Ascending aorta (tissue), 2 donors: Measurements from ENCODE around the gene EIF3I. TPM values are rescaled to one million over a fixed set of nuclear protein-coding genes. Genes with fewer than 3 reads are reported as not detected.
A peak's percentile ranks its signal among the peaks of the same experiment; 100 is the strongest.

Experiments
- DNase-seq, 2 donors: peaks; one replicate each; pipeline ENCODE4 v3.0.0-alpha.2; 2019; ENCODE audit warnings: low spot score in 2 of 2
- H3K27ac ChIP-seq, 2 donors: fragments of 200-600 bp; sonication (generic); one replicate each; pipeline ENCODE4 v1.5.1; 2016 to 2017; ENCODE audit warnings: mild to moderate bottlenecking in 1 of 2
- H3K27me3 ChIP-seq: fragments of 200-600 bp; sonication (generic); one replicate; pipeline ENCODE4 v1.5.1; 2017
- H3K36me3 ChIP-seq, 2 donors: fragments of 200-600 bp; sonication (generic); one replicate each; pipeline ENCODE4 v1.5.1; 2016
- H3K4me1 ChIP-seq, 2 donors: fragments of 200-600 bp; sonication (generic); one replicate each; pipeline ENCODE4 v1.5.1; 2016 to 2017; ENCODE audit warnings: mild to moderate bottlenecking in 1 of 2
- H3K4me3 ChIP-seq, 2 donors: fragments of 200-600 bp; sonication (generic); one replicate each; pipeline ENCODE4 v1.5.1; 2016 to 2017; ENCODE audit warnings: mild to moderate bottlenecking in 1 of 2
- H3K9me3 ChIP-seq, 2 donors: fragments of 200-600 bp; sonication (generic); one replicate each; pipeline ENCODE4 v1.5.1; 2016
- intact Hi-C: fragments of 100-400 bp; cut with DNase I; formaldehyde crosslinking; loops from one replicate; pipeline ENCODE4 v1.15.1; 2023
- total RNA-seq: library from RNA; depleted of rRNA; stranded (reverse); fragments of >200 nt; gene quantifications from one replicate; pipeline ENCODE4 v1.1.0, GENCODE V29; 2016
- TF ChIP-seq, protein P1 (sequence below), 3 experiments: fragments of 200-600 bp in 2 of 3; fragments of 450-650 bp in 1 of 3; sonication (generic) in 2 of 3; IDR thresholded peaks; one replicate each; pipeline ENCODE4 v1.5.1; 2016 to 2019; ENCODE audit warnings: antibody characterized with exemption in 3 of 3, mild to moderate bottlenecking in 1 of 3, moderate library complexity in 1 of 3

Gene EIF3I
- 234 TPM for total RNA-seq

DNA sequence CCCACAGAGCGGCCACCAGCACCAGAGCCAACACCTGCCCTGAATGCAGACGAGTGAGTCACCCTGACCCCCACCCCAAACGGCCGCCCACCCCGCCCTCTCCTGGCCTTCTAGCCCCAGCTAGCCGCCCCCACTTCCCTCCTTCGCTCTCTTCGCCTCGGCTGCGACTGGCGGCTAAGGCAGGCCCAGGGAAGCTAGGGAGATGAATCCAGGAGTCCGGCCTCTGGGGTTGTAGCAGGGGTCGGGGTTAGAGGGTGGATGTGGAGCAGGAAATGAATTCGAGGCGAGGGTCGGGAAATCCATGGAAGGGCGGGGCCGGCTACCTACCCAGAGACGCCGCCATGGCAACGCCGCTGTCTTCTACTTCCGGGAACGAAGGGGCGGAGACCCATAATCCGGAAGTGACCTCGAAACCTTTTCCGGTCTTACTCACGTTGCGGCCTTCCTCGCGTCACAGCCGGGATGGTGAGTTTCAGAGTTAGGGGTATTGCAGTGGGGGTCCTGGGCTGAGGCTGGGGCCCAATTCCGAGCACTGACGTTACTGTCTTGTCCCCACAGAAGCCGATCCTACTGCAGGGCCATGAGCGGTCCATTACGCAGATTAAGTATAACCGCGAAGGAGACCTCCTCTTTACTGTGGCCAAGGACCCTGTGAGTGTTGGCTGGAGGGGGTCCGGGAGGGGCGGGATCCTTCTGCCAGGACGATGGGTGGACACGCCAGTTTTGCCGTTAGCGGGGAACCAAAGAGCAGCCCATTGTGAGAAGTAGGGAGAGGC, at the start of gene EIF3I, which contains the start of gene TMEM234:
EIF3I (plus strand) TSS at position 428 of the 776 bp plus-strand sequence; CDS start at position 463, 35 bp downstream.
TMEM234 (minus strand) TSS at position 374 of the 776 bp plus-strand sequence; CDS start at position 343, 31 bp downstream.
- peak; percentile 80 to 97 for DNase-seq
- peaks cover 29 to 41% of the 10 kb centered on the region in 2 donors for H3K36me3 ChIP-seq
- intact Hi-C loops: loop anchor here (1.0 to 5.0 kb wide), 4 partner anchors 18 to 70 kb away; partner anchors contain the start of gene HDAC1
- H3K27me3 ChIP-seq: no peaks in the 10 kb centered on the region
- H3K4me1 ChIP-seq: peaks cover 19% of the 10 kb centered on the region in 2 donors
- peak within 1 kb of the TSS; percentile 87 to 97 for H3K4me3 ChIP-seq
- peak within 1 kb of the TSS; percentile 81 to 97 for H3K27ac ChIP-seq
- H3K9me3 ChIP-seq: no peaks in the 10 kb centered on the region
- TF ChIP-seq, protein P1, sequence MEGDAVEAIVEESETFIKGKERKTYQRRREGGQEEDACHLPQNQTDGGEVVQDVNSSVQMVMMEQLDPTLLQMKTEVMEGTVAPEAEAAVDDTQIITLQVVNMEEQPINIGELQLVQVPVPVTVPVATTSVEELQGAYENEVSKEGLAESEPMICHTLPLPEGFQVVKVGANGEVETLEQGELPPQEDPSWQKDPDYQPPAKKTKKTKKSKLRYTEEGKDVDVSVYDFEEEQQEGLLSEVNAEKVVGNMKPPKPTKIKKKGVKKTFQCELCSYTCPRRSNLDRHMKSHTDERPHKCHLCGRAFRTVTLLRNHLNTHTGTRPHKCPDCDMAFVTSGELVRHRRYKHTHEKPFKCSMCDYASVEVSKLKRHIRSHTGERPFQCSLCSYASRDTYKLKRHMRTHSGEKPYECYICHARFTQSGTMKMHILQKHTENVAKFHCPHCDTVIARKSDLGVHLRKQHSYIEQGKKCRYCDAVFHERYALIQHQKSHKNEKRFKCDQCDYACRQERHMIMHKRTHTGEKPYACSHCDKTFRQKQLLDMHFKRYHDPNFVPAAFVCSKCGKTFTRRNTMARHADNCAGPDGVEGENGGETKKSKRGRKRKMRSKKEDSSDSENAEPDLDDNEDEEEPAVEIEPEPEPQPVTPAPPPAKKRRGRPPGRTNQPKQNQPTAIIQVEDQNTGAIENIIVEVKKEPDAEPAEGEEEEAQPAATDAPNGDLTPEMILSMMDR (IDR thresholded peaks at IDR 0.05): no peak

DNA sequence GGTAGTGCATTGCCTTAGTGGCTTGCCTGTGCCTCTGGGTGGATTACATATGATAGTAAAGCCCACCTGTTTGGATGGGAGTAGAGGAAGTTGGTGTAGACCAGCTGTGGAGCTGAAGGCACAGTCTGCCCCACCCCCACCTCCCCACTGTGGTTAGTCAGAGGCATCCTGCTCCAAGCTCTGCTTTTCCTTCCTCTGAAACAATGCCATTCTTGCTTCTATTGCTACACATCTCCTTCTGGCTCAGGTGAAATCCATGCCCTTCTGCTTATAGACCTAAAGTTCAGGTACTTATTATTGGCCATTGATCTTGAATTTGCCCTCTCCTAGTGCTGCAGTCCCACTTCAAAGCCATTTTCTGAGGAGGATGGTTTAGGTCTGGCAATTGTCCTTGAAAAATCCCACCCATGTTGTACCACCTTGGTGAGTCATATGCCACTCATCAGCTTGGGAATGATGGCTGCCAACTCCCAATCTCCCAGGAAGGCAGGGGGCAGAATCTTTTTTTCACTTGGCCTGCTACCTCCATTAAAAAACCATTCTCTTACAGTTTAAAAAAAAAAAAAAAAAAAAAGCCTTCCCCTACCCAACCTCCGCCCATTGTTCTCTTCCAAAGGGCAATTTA, 49.5 kb upstream of the EIF3I start:
- DNase-seq: no peak
- H3K27ac ChIP-seq: no peak overlapping the region
- H3K27me3 ChIP-seq: no peaks in the 10 kb centered on the region
- intact Hi-C loops: loop anchor here (10.0 kb wide), 1 partner anchor 158 kb away; the partner anchor contains the start of gene KHDRBS1
- H3K4me3 ChIP-seq: no peak overlapping the region
- no peaks in the 10 kb centered on the region for H3K4me1 ChIP-seq
- no peaks in the 10 kb centered on the region for H3K9me3 ChIP-seq
- TF ChIP-seq, protein P1 (IDR thresholded peaks at IDR 0.05): no peak
- peaks cover 64 to 65% of the 10 kb centered on the region in 2 donors for H3K36me3 ChIP-seq

DNA sequence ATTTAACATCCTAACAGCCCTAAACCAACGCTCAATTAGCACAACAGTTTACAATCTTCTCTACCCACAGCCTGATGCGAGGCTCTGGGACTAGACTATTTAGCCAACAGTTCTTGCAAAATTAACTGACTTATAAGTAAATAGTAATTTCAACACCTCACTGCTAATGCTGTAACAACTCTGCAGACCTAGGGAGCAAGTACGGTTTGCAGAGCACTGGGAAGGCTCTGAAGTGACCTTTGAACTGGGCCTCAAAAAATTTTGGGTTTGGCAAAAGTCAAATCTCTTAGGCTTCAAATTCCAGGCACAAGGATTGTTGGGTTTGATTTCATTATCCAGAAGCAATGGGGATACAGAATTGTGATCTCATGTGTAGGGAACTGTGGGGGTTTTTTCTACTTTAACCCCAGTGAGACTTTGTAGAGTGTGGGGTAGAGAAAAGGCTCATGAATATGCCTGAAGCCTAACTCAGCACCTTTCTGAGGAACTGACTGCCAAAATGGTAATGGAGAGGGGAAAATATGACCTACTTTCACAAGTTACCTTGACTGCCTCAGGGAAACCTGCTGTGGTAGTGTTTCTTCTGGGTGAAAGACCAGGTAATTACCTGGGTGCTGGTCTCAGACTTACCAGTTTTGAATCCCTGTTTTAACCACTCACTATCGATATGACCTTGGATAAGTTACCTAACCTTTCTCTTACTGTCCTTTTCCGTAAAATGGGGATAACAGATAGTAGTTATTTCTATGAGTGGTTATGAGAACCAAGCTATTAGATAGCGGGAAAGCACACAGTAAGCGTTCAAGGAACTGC, 43.6 kb upstream of the EIF3I start:
- H3K36me3 ChIP-seq: peaks cover 16 to 33% of the 10 kb centered on the region in 2 donors
- H3K9me3 ChIP-seq: no peaks in the 10 kb centered on the region
- TF ChIP-seq, protein P1 (IDR thresholded peaks at IDR 0.05): no peak
- intact Hi-C loops: loop anchor here (1.0 to 10.0 kb wide), 5 partner anchors 62 to 164 kb away; partner anchors contain the start of genes HDAC1, KHDRBS1, KPNA6 and TMEM39B
- peak overlapping the region; percentile 73 to 79 for H3K4me3 ChIP-seq
- peaks cover 15 to 20% of the 10 kb centered on the region in 2 donors for H3K4me1 ChIP-seq
- H3K27ac ChIP-seq: peak overlapping the region; percentile 94
- H3K27me3 ChIP-seq: no peaks in the 10 kb centered on the region
- no peak for DNase-seq

DNA sequence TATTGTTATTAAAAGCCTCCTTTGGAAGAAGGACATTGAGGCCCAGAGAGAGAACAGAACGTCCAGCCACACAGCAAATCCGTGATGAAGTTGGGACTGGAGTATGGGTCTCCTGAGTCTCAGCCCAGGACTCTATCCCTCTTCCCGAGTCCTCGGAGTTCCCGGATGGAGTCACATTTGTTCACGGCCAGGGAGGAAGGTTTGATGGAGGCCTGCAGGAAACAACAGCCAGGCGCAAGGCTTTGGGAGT, 43.1 kb upstream of the EIF3I start:
- H3K27me3 ChIP-seq: no peaks in the 10 kb centered on the region
- H3K9me3 ChIP-seq: no peaks in the 10 kb centered on the region
- intact Hi-C loops: loop anchor here (1.0 to 10.0 kb wide), 5 partner anchors 62 to 164 kb away; partner anchors contain the start of genes HDAC1, KHDRBS1, KPNA6 and TMEM39B
- H3K27ac ChIP-seq: peak overlapping the region; percentile 94
- DNase-seq: no peak
- peaks cover 17 to 24% of the 10 kb centered on the region in 2 donors for H3K4me1 ChIP-seq
- H3K36me3 ChIP-seq: peaks cover 15 to 32% of the 10 kb centered on the region in 2 donors
- peak overlapping the region; percentile 73 to 79 for H3K4me3 ChIP-seq
- TF ChIP-seq, protein P1 (IDR thresholded peaks at IDR 0.05): no peak
